ENCODE results near the gene FAM89A.

FAM89A gene

DNA sequence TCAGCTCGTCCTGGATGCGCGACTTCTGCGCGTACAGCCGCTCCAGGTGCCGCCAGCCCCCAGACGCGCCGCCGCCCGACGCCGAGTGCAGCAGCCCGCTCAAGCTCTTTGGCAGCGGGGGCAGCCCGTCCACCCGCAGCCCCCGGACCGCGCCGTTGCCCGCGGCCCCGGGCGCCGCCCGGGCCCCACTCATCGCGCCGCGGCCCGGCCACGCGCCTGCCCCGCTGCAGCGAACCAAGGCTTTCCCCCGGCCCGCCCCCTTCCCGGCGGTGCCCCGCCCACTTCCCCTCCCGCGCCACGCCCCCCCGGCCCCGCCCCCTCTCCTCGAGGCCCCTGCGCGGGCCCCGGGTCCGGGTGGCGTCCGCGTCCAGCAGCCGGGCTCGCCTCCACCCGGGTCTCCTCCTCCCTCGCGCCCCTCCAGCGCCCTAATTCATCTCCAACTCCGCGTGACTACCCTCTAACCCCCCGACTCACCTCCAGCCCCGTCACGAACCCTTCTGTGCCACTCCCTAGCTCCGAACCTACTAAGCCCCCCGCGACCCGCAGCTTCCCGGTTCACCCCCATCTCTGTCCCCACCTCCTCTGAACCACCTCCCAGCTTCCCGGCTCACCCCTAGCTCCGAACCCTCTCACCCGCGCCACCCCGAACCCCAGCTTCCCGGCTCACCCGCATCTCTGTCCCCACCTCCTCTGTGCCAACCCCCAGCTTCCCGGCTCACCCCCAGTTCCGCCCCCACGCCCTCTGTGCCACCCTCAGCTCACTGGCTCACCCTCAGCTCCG, at the start of gene FAM89A:
Gene FAM89A, minus strand, starts transcription at position 236 of the 781 bp plus-strand sequence. Its CDS starts 43 bp downstream, at position 193.
- peak; percentile 67 for DNase-seq (ENCODE audit: low spot score)

DNA sequence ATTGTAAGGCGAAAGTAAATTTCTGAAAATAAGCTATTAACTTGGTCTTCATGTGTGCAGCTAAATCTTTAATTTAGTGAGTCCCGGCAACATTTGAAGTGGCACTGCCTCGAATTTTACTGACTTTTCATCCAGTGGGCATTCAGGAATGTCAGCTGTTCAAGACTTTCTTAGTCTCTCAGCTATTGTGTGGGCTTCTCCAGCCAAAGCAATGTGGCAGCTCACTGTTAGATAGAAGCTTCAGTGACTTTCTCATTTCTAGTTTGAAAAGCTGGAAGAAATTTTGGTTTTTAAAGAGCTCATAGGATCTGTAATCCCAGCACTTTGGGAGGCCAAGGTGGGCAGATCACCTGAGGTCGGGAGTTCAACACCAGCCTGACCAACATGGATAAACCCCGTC, 44.3 kb upstream of the FAM89A start:
- DNase-seq (ENCODE audit: low spot score): no peak

DNA sequence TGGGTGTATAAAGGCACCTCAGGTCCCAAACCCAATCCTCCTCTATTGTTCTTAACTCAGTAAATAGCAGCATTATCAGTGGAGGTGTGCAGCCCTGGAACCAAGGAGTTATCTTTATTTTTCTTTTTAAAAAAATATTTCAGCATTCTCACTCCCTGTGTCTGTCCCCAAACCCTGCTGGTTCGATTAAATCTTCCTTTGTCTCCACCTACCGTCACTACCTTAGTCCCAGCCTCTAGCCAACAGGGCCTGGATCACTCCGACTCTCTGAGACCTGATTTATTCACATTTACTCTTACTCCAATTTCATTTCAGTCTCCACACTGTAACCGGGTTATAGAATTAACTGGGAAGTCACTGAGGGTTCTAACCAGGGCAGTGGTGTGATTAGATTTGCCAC, 39.1 kb upstream of the FAM89A start:
- DNase-seq (ENCODE audit: low spot score): no peak

DNA sequence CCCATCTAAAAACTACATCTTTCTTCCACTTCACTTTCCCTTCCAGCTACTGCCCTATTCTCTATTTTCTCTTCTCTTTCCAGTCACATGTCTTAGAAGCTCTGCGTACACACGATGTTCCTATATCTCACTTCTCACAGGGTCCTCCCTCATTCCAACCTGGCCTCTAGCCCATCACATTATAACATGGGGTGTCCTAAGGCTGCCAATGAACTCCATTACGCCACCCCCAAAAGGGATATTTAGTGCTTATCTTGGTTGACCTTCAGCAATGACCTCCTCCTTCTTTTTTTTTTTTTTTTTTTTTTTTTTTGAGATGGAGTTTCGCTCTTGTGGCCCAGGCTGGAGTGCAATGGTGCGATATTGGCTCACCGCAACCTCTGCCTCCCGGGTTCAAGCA, 38.2 kb upstream of the FAM89A start:
- no peak for DNase-seq (ENCODE audit: low spot score)

DNA sequence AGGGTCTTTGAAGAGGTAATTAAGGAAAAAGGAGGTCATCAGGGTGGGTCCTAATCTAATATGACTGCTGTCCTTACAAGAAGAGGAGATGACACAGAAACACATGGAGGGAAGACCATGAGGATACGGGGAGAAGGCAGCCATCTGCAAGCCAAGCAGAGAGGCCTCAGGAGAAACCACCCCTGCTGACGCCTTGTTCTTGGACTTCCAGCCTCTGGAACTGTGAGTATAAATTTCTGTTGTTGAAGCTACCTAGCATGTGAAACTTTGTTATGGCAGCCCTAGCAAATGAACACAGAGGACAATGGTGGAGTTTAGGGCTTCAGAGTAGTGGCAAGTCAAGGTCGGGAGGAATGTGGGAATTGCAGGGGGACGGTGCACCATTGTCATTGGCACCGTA, 36.7 kb upstream of the FAM89A start:
- DNase-seq (ENCODE audit: low spot score): no peak

DNA sequence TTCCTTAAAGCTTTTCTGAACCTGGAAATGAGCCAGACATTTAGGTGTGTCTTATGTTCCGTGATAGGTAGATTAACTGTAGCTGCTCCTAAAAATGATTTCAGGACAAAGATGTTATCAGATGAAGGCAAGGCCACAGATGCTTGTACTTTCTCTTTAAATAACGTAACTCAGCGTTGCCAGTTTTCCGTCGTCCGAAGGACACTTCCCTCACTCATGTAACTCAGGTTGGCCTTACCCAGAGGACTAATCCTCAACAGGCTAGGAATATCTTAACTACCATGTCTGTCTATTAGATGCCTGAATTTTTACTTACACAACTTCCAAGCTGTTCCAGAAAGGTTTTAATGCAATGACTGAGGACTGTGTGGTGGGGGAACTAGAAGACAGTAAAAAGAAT, 35.4 kb upstream of the FAM89A start:
- DNase-seq (ENCODE audit: low spot score): no peak

DNA sequence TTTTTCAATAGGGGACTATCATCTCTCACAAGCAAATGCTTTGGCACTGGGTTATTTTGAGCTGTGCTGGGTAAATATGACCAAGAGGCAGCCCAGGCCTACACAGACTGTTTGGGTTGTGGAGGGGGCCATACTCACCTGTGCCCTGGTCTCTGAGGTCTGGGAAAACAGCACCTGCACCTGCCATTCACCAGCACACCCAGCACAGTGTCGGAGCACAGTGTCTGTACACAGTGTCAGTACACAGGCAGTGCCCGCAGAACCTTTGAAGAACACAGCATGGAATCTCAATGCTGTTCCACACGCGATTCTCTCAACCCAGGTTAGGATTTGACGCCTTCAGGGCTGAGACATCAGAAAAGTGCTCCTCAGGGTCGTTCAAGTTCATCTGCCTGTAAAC, 35.0 kb upstream of the FAM89A start:
- DNase-seq (ENCODE audit: low spot score): no peak

DNA sequence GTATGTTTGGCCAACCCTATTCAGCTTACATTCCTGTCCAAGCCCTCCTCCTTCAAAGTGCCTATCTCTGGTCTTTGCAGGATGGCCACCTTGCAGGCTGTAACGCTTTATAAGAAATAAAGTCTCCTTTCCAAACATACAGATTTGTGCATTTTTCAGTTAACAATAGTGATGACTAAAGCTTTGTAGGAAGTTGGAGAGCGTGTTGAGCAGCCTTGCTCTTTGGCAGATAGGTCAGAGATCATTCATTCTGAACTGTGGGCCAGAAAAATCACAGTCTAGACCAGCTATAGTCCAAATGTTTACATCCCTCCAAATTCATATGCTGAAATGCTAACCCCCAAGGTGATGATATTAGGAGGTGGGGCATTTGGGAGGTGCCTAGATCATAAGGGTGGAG, 34.0 kb upstream of the FAM89A start:
- no peak for DNase-seq (ENCODE audit: low spot score)

- no peak for DNase-seq (ENCODE audit: low spot score)
These were observed 33.3 kb upstream of the FAM89A start for GRCh38 chr1:231073331-231073730.

DNA sequence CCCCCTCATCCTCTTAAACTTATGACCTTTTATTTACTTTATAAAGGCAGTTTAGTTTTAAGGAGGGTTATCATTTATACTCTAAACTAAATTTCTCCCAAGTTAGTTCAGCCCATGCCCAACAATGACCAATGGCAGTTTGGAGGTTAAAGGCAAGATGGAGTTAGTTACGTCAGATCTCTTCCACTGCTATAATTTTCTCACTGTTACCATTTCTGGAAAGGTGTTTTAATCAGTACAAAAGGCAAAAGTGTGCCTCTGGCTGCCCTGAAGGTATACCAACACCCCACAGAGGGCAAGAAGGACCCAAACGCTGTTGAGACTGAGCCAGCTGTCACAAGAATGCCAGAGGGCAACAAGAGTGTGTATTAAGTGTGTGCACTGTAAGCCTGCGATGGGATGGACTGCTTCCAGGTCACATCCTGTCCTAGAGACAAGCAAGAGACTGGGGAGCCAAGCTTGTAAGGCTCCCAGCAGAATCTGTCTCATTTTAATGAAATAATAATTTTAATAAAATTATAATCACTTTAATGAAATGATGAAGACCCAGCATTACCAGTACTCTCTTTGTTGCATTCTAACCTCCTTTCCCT, 32.5 kb upstream of the FAM89A start:
- no peak for DNase-seq (ENCODE audit: low spot score)

DNA sequence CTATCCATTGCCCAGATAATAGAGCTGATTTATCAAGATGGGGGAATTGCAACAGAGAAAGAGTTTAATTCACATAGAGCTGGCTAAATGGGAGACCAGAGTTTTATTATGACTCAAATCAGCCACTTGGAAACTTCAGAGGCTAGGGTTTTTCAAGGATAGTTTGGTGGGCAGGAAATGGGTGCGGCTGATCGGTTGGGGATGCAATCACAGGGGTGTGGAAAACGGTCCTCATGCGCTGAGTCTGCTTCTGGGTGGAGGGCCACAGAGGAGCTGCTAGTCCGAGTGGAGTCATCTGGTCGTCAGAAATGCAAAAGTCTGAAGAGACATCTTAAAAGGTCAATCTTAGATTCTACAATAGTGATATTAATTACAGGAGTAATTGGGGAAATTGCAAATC, 32.0 kb upstream of the FAM89A start:
- DNase-seq (ENCODE audit: low spot score): no peak

DNA sequence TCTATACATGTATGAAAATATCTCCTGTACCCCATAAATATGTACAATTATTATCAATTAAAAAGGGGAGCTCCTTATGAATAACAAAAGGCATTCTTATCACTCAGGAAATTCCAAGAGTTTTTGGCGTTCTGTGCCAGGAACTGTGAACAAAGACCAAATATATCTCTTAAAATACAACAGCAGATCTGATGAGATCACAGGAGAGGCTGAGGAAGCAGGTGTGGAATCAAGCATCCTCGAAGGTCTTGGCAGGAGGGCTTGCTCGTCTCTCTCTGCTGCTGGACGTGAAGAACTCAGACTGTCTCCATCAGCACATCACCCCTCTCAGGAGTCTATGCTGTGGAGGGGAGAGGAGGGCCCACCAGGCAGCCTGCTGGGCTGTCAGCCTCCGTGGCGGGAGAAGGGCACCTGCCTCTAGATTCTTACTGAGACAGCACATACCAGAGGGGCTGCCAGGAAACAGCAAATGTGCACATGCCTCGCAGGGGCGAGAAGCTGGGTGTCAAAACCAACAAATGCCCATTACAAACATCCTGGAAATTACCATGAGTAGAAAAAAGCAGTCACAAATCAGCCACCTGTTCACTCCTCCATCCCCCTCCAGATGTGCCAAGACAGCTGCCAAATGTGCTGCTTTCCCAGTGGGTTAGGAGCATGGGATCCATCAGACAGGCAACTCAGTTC, 30.8 kb upstream of the FAM89A start:
- DNase-seq (ENCODE audit: low spot score): no peak

- DNase-seq (ENCODE audit: low spot score): no peak
These were observed 29.3 kb upstream of the FAM89A start for GRCh38 chr1:231069333-231069732.

DNA sequence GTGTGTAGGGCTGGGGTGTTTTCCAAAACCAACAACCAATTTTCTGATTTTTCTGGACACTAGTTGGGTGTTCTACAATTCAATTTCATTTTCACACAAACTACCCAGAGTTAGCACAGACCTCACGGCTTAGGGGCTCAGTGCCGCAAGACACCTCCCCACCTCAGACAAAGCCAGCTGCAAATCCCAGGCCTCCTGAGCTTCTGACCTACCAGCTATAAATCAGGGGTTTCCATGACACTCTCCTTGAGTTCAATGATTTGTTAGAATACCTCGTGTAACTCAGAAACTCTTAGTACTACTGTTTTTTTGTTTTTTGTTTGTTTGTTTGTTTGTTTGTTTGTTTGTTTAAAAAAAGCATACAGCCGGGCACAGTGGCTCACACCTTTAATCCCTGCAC, 28.7 kb upstream of the FAM89A start:
- no peak for DNase-seq (ENCODE audit: low spot score)

- DNase-seq (ENCODE audit: low spot score): no peak
These were observed 25.6 kb upstream of the FAM89A start for GRCh38 chr1:231065510-231066241.

DNA sequence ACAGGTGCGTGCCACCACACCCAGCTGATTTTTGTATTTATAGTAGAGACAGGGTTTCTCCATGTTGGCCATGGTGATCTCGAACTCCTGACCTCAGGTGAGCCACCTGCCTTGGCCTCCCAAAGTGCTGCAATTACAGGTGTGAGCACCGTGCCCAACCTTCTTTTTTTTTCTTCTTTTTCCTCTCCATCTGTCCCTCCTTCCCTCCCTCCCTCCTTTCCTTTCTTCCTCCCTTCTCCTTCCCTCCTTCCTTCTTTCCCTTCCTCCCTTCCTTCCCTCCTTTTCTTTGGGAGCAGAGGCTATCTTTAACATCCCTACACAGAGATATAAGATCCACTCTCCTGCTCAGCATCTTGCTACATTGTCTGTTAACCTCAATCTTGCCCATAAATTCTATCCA, 24.4 kb upstream of the FAM89A start:
- DNase-seq (ENCODE audit: low spot score): no peak

DNA sequence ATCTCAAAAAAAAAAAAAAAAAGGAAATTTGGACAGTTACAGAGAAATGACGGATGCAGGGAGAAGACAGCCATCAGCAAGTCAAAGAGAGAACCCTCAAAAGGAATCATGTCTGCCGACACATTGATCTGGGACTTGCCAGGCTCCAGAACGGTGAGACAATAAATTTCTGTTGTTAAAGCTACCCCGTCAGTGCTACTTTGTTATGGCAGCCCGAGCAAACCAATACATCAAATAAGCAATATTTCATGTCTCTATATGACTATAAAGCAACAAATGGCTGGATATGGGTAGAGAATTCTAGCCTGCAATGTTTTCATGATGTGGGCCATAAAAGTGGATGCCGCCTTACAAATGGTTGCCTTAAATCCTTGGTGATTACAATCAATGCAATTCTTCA, 23.3 kb upstream of the FAM89A start:
- no peak for DNase-seq (ENCODE audit: low spot score)

- no peak for DNase-seq (ENCODE audit: low spot score)
These were observed 22.6 kb upstream of the FAM89A start for GRCh38 chr1:231062500-231063270.

DNA sequence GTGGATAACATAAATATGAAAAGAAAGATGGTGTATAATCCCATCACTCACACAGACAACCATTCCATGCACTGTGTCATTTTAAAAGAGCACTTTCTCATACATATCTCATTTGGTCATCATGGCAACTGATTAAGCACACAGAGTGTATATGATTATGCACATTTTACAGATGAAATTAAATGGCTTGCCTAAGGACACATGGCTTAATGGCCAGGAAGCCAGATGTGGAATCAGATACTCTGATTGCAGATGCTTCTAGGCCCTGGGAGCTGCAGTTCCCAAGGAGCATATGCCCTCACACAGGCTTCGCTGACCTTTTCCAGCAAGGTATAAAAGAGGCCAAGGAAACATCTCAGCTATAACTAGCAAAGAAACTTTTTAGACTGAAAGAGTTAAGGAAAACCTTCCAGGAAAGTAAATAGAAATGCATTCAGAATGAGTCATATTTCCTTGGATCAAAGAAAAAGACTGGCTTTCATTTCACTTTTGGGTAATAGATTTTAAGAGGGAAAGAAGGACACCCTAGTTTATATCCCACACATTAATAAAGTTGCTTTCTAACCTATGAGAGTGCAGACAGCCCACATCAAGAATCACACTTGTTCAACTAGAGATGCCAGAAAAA, 19.6 kb upstream of the FAM89A start:
- DNase-seq (ENCODE audit: low spot score): no peak

DNA sequence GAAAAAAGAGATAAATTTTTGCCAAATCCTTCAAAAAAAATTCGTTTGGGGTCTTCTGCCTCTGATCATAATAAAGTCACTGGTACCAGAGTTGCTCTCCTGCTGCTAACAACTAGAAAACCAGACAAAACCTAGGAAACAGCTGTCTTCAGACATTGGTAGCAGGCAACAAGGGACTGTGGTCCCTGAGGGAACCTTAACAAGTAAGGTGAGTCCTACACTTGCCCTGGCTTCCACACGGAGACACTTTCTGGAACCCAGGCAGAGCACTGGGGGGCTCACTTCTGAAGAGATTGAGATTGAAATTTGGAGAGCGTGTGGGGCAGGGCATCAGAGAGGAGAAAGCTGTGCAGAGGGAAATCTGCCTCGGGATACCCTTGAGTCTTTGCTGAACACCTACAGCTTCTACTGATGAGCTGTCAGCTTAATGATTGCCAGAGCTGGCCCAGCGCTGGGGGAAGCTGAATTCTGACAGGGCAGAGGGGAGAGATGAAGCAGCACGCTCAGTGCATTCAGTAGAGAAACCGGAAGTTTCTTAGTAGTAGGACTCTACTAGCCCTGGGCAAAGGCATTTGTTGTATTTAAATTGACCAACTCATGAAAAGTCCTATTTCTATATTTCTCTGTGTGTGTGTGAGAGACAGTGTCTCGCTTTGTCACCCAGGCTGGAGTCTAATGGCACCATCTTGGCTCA, 18.5 kb upstream of the FAM89A start:
- no peak for DNase-seq (ENCODE audit: low spot score)

DNA sequence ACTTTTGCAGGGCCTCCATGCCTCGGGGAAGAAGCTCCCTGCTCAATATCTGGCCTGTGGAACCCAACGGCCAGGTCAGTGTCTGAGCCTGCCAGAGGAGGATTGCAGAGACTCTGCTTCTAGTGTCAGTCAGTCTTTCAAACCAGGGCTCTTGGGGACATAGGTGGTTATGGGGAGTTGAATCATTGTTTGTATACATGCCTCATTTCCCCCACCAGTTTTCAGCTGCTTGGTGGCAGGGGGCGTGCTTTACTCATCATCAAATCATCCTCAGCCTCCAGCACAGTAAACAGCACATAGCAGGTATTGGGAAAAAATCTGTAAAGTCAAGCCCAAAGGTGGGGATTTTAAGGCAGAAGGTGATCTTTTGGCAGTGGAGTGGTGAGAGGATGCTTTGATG, 17.4 kb upstream of the FAM89A start:
- no peak for DNase-seq (ENCODE audit: low spot score)
